ENCODE measurements around the gene ABCB11.

Gene ABCB11

DNA sequence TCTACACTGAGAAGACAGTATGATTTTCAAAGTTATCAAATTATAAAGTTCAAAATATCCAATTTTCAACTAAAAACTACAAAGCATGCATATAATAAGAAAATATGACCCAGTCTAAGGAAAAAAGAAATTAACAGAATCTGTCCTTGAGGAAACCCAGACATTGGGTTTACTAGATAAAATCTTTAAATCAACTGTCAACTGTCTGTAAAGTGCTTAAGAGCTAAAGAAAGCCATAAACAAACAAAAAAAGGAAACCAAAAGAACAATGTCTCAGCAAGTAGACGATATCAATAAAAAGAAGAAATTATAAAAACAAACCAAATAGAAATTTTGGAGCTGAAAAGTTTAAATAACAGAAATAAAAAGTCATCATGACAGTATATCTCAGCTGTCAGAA, 10.5 kb upstream of the ABCB11 start:
- no peak for DNase-seq

DNA sequence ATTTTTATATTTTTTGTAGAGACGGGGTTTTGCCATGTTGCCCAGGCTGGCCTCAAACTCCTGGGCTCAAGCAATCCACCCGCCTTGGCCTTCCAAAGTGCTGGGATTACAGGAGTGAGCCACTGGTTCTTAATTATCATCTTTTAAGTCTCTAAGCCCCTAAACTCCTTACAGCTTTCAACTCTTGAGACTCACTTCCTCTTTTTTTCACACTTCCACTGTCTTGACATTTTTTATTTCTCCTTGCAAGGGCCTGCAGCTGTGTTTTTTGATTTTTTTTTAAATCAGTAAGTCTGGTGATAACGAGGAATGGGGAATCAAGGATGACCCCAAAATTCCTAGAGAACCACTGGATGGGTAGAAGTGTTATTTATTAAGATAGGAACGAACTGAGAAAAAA, 8.6 kb upstream of the ABCB11 start:
- DNase-seq, result no peak

DNA sequence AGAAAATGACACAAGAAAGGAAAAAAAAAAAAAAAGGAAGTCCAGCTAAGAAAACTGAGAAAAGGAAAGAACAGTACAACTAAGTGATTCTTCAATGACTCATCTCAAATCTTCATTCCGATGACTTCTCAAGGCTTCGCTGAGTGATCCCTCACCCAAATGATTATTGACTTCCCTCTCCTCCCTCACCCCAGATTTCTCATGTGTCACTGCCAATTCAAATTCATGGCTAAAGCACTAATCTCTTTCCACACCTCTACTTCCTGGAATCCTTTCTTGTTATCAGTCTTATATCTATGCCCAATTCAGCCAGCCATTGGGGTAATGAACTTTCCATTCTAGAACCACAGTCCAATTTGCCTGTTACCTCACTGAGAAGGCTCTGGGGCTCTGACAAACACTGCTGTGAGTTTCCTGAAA, 7.2 kb upstream of the ABCB11 start:
- peak; percentile 65 for DNase-seq

DNA sequence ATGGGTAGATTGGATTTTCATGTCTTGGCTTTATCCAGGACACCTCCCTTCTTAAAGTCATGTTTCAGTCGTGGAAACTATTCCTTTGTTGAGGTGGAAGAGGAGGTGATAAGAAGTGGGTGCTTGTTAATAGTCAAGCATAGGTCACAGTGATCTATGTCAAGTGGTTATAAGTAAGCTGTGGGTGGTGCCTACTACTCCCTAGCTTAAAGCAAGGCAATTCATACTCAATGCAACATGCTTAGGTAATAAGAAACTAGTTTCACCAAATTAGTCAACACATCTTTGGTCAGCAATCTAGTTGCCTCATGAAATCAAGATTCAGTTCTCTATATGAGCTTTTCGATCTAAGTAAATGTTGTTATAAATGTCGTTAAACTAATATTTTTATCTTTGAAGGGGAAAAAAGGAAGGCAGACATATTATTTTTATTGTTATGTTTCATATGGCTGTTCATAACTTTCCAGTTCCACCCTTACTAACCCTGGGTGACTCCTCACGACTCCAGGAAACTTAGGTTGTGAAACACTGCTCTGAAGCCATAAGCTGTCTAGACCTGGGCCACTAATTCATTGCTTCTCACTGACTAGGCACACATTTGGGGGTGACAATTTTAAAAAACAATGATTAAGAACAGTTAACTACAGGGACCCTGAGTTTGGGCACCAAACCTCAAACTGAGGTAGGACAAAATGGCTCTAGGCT, 5.8 kb upstream of the ABCB11 start:
- DNase-seq, result no peak

DNA sequence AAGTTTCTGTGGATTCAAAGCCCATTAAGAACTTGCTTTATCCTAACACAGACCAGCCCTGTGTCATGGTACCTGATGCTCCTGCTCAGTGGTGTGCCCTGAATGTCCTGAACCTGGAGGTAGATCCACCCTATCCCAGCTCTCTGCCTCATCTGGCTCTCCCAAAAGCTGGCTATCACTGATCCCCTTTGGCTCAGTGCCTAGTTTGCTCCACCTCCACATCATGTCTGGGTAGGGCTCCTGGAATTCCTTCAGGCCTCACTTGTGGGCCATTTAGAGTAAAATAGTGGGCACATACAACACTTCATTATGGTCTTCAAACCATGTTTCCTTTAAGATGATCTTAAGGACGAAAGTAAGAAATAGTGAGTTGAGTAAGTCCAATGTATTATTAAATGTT, 4.8 kb upstream of the ABCB11 start:
- no peak for DNase-seq

DNA sequence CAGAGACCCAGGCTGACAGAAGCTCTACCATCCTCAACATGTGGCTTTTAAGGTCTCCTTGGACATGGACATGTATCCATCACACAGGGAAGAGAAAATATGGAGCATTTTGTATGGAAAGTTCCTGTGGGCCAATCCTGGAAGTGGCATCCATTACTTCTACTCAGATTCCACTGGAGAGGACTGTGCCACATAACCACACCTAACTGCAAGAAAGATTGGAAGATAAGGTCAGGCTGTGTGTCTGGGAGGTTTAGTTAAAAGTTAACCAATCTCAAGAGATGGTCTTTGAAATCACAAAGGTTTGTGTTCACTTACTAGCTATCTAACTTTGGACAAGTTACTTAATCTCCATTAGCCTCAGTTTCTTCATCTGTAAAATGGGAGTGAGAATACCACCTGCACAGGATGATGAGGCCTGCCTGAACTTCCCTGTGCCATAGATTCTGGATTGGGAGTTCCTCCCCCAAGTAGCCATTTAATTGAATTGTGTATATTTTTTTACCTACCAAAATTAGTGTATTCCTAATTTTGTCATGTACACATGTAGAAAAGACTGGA, 3.9 kb upstream of the ABCB11 start:
- no peak for DNase-seq

DNA sequence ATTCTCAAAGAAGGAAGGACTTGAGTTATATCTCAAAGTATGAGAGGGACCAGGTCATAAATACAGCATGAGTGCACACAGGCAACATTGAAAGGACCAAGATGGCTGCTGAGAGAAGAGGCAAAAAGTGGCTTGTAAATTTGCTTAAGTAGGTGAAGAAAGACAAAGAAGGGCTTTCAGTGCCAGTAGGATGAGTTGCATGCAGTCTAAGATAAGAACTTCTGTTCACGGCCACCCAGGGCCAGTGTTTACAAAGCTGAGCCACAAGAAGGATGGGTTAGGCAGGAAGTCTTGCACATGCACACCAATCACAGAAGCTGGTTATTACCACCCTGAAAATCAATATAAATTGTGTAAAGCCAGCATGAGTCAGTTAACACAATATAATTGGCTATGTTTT, 3.1 kb upstream of the ABCB11 start:
- DNase-seq, result peak; percentile 16

DNA sequence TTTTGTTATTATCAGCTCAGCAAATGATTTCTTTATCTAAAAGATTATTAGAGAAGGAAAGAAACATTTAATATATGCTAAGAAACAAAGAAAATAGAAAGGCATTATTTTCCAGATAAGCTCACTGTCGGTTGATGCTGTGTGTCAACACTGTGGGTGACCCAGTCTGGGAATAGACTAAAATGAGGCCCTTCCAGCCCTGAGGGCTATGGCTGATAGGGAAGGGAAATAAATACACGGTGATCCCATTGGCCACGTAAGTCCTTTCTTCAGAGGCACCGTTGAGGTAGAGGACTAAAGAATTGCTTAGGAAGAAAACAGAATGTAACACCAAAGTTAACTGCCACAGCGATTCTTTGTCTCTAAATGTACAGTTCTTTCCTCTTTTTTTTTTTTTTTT, 1.8 kb downstream of the ABCB11 start:
- DNase-seq, result no peak

DNA sequence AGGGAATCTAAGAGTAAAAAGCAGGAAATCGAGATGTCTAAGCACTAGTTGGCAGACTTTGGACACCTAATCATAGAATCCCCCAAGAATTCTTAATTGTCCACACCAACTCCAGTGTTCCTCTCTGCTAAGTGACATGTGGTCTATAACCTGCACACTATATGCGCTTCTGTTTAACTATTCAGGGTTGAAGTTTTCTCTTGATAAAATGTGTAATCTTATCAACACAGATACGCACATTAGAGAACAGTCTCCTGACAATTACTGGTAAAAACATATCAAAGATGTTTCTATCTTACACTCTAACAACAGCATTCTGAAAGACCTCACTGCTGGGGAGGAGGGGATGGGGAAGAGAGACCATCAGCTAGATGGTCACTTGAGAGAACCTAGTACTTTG, 3.9 kb downstream of the ABCB11 start:
- no peak for DNase-seq

DNA sequence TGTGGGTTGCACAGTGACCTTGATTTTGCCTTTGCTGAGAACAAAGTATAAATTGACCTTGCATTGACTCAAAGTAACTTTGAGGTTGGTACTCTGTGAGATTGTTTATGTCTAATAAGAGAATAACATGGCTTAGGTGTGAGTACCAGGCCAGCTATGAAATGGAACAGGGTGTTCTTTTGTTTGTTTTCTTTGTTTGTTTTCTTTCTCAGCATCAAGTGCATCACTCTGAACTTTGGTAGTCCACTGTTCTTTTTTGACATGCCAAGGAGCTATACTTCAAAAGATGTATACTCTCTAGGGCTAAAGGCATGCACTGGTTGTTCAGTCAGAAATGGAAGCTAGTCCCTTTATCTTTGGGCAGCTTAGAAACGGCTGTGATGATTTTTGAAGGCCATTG, 5.1 kb downstream of the ABCB11 start:
- no peak for DNase-seq

DNA sequence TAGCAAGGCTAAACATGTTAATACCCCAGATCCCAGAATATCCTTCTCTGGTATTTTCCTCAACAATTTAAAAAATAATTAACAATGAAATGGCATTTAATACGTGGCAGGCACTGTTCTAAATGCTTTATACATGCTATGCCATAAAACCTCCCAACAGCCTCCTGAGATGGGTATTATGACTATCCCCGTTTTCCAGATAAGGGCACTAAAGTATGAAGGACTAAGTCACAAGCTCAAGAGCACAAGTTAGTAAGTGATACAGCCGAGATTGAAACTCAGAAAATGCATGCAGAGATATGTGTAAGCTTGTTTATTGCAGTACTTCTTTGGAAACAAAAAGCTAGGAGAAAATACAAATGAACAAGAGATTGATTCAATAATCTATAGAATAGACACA, 8.0 kb downstream of the ABCB11 start:
- no peak for DNase-seq

DNA sequence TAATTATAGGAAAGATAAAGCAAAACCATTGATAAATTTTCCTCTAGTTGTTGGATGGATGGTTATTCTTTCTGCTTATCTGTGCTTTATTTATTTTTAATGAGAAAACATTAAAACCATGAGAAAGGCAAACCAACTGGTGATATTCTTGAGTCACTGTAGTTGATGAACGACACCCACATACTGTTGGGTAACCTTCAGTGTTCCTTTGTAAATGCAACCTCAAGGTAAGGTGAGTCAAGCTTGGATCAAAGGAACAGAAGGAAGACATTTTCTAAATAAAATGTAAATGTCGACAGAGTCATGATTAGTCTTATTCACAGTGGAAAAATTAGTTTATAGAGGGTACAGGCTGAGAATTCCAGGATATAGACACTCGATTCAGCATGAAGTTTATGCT, 12.7 kb downstream of the ABCB11 start:
- DNase-seq, result no peak

DNA sequence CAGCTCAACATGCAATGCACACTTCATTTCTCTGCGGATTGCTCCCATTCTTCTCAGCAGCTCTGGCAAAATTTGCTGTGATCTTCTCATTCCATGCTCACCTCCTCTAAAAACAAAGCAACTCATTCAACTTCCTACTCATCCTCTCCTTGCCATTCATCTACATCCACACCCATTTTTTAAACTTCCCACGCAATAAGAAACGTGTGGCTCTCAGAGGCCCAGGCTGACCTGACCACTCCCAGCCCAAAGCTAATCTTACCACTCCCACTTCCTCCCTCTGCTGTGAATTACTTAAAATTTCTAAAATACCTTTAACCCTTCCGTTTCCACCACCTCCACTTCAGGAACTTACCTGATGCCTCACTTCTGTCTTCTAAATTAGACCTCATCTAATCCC, 15.2 kb downstream of the ABCB11 start:
- DNase-seq, result no peak

DNA sequence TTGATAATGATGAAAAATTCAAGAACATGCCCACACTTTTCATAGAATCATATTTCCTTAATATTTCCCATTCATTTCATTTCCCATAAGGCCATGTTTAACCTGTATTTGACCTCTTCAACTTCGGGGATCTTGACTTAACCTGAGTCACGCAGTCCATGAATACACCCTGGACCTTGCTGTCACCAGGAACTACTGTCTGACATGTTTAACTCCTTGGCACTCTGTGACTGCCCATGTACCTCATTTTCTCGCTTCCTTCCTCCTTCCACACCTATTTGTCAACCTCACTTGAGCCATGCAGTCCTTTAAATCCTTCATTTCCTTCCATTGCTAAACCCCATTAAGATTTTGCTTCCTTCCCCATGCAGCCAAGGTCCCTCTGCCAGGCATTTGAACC, 16.3 kb downstream of the ABCB11 start:
- no peak for DNase-seq

DNA sequence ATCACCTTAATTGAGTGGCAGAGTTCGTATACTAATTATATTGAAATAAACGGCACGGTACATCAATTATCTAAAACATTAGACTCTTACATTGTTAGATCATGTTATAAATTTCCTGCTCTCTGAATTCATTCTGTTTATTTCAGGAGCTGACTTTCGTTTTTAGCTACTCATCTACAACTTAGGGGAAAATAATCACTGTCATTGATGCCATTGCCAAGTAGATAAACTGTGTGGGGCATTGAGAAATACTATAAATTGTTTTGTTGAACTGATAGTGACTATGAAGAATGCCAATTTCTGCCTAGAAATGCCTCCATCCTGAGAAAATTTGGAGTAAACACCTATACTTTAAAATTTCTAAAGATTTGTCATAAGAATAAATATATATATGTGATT, 17.5 kb downstream of the ABCB11 start:
- no peak for DNase-seq

DNA sequence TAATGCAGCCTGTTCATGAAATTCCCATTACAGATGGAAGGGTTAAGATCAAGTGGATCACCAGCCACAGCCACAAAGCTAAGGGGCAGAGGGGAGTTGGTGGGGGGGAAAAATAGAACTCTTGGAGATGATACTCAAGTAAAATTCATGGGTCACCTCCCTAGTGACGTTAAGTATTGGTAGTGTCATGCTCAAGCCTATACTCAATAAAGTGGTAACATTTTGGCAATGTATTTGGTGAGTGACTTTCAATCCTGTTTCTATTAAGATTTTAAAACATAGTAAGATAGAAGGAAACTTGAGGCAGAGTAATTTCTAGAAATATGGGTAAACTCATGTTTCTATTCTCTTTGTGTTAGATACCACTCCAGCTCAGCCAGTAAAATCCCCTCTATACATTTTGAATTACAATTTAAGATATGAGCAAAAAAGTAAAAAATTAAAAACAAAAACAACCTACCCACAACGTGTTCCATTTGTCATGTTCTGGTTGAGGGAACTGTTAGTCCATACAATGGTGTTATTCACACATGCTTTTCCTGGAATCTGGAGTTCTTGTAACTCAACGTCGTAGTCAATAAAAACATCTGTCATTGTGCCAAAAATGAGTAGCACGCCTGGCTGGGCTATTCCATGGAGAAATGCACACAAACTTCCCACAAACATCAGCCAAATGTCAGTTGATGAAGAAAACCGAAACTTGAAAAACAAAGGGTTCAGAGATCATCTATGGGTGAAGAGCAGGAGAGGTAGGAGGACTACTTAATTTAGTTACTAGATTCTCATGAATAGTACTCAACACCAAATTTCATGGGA, 18.1 kb downstream of the ABCB11 start:
- no peak for DNase-seq

DNA sequence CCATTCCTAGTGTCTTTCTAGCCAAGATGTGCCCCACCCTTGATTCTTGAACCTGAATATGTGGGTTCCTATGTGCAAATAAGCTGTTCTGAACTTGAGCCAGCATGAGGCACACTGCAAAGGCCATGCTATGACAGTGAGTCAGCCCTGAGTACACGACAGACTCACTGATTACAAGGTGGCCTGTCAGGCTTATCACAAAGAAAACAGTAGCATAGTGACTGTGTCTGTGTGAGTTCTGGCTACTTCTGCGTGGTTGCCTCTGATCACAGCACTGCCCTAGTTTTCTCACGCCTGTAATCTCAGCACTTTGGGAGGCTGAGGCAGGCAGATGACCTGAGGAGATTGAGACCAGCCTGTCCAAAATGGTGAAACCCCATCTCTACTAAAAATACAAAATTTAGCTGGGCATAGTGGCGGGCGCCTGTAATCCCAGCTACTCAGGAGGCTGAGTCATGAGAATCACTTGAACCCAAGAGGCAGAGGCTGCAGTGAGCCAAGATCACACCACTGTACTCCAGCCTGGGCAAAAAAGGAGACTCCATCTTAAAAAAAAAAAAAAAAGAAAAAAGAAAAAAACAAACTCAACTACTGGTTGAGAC, 18.8 kb downstream of the ABCB11 start:
- peak; percentile 81 for DNase-seq

DNA sequence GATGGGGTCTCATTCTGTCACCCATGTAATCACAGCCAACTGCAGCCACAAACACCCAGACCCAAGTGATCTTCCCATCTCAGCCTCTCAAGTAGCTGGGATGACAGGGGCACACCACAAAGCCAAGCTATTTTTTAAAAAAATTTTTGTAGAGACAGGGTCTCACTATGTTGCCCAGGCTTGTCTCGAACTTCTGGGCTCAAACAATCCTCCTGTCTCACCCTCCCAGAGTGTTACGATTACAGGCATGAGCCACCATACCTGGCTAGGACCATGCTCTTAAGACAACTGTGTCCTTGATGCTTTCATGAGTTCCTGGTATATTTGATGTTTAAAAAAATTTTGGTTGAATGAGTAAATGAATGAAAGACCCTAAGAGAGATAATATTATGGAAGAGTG, 19.4 kb downstream of the ABCB11 start:
- DNase-seq, result no peak

DNA sequence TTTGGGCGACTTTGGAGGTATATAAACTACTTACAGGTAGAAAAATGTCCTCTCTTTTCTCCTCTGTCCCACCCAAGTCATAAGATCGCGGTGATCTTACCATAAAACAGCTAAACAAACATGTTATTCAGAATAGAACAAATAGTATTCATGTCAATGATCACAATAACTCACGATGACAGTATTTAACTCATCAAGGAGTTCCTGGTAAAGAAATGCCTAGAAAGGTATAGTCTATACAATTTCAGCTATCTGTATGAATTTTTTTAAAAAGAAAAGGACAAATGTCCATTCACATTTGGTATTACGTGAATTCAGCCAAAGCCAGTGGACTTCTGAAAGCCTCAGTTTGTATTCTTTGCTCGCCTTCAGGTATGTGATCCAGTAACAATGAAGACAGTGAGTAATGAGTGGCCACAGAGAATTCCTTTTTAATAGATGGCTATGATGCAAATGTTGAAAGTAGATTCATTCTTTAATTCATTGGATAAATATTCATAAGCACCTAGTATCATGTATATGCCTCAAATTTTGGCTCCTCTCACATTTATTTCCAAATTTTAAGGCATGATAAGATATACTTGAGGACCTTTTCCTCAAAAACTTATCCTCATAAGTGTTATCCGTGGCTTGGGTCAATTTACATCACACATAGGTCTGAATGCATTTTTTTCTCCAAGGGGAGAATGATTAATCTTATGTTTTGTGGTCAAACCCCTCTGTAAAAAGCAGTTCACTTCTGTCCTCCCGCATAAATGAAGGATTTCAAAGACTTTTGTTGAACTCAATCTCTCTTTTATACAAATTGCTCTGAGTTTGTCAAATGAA, 20.3 kb downstream of the ABCB11 start:
- peak; percentile 37 for DNase-seq

DNA sequence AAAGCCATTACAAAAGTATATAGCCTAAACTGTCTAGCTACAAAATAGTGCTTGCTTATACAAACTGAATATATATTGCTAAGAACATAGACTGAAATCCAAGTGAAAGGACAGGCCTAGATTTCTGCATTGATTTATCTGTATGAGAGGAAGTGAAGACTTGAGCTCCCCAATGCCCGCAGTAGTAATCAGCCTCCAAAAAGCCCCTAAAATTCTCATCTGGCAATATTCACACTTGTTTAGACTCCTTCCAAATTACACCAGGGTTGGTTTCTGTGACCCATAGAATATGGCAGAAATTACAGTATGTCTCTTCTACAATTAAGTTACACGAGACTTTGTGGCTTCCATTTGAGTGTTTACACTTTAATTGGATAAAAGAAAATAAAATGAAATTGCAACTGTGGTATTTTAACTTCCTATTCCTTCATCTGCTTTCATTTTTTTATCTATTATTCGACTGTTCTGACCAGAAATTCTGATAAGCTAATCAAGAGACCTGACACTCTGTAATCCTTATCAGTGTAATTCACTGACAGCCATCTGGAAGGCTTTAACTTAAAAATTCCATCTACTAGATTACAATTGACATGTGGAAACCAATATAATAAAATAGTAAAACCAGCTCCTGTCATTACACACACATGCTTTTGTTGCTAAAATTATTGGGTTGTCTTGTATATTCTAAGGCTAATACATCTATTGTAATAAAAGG, 21.1 kb downstream of the ABCB11 start:
- DNase-seq, result peak; percentile 41

DNA sequence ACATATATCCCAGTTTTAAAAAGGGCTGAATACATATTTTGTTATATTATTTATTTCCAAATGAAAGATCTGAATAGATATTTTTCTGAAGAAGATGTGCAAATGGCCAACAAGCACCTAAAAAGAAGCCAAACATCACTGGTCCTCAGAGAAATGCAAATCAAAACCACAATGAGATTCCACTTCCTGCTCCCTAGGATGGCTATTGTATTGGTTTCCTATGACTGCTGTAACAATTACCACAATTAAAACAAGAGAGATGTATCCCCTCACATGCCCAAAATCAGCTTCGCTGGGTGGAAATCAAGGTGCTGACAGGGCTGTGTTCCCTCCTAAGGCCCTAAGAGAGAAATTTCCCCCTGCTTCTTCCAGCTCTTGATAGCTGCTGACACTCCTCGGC, 23.2 kb downstream of the ABCB11 start:
- DNase-seq, result no peak

DNA sequence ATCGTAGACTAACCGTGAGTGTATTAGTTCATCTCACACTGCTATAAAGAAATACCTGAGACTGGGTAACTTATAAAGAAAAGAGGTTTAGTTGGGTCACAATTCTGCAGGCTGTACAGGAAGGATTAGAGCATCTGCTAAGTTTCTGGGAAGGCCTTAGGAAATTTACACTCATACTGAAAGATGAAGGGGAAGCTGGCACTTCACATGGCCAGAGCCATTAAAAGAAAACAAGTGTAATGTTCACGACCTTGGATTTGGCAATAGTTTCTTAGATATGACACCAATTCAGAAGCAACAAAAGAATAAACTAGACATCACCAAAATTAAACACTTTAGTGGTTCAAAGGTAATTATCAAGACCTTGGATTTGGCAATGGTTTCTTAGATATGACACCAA, 23.8 kb downstream of the ABCB11 start:
- DNase-seq, result no peak
